K562 (cell line): ENCODE results near the gene KCP. TPM values are rescaled to one million over a fixed set of nuclear protein-coding genes. Genes with fewer than 3 reads are reported as not detected.

ENCODE experiments used
- ATAC-seq: fragments of 200-7000 bp; cut with Tn5 transposase; 3 replicates; pipeline ENCODE4 v1.9.1; 2020; ENCODE audit warnings: moderate library complexity
- BruUV-seq: library from RNA; stranded (reverse); fragments of 400-500 nt; replicated peaks from 2 replicates; lab custom pipeline; 2021; lab: Mats Ljungman, UMichigan
- CTCF ChIA-PET: fragments of 300-600 bp; formaldehyde crosslinking; extraction: SDS; loops from one replicate; lab custom pipeline; 2021; ENCODE audit warnings: low intra/inter-chr PET ratio; lab: Yijun Ruan, JAX
- POLR2A ChIA-PET: fragments of 300-600, 350-650 bp; sonication (Branson Sonifier 250); formaldehyde crosslinking; extraction: SDS; loops from one replicate; lab custom pipeline; 2021; ENCODE audit warnings: antibody characterized with exemption, inconsistent platforms; lab: Yijun Ruan, JAX
- DNase-seq, 4 experiments: peaks; one replicate each; pipeline versions ENCODE4 v3.0.0 to v3.0.0-alpha.2; 2011 to 2018; ENCODE audit warnings: low spot score in 3 of 4, mixed read lengths in 3 of 4; ENCODE audit errors: extremely low read depth in 1 of 4
- FAIRE-seq: peaks from 2 replicates; lab custom pipeline; 2011; peaks lifted over from hg19 to GRCh38; lab: Jason Lieb, UNC
- H2AFZ ChIP-seq: 2 replicates; pipeline ENCODE4 v1.6.0; 2011; ENCODE audit warnings: low read depth, low read length, control low read depth, inconsistent platforms
- H3K27ac ChIP-seq: fragments of 200-600 bp; 3 replicates; pipeline ENCODE4 v1.8.0; 2011; ENCODE audit warnings: low read depth, mild to moderate bottlenecking, control low read depth, inconsistent platforms, low read length, moderate library complexity, mixed read lengths; ENCODE audit errors: extremely low read depth
- H3K27me3 ChIP-seq, 2 experiments: fragments of 300-600 bp in 1 of 2; 2 replicates in 1 of 2; 3 replicates in 1 of 2; pipeline versions ENCODE4 v1.6.0 to v1.8.0; 2011; ENCODE audit warnings: inconsistent platforms in 2 of 2, low read length in 2 of 2, mild to moderate bottlenecking in 1 of 2, mixed read lengths in 1 of 2, moderate library complexity in 1 of 2; ENCODE audit not compliant: control insufficient read depth in 2 of 2, insufficient read depth in 2 of 2
- H3K36me3 ChIP-seq: fragments of 300-600 bp; 3 replicates; pipeline ENCODE4 v1.8.0; 2011; ENCODE audit warnings: mild to moderate bottlenecking, low read length, inconsistent platforms; ENCODE audit not compliant: control insufficient read depth, insufficient read depth
- H3K4me1 ChIP-seq, 2 experiments: fragments of 200-600 bp in 1 of 2; replicated peaks in 1 of 2; 2 replicates in 1 of 2; 3 replicates in 1 of 2; pipeline versions ENCODE4 v1.5.1 to v1.8.0; 2011; ENCODE audit warnings: inconsistent platforms in 2 of 2, low read length in 2 of 2, mild to moderate bottlenecking in 1 of 2, mixed read lengths in 1 of 2, moderate library complexity in 1 of 2; ENCODE audit not compliant: control insufficient read depth in 2 of 2, insufficient read depth in 2 of 2
- H3K4me2 ChIP-seq: 2 replicates; pipeline ENCODE4 v1.6.1; 2011; ENCODE audit warnings: low read length, control low read depth, inconsistent platforms, mixed read lengths; ENCODE audit not compliant: insufficient read depth
- H3K4me3 ChIP-seq: fragments of 200-600 bp; sonication (generic), shearing (Covaris generic); 2 replicates; pipeline ENCODE4 v1.5.1; 2016; ENCODE audit warnings: control low read depth, inconsistent platforms
- H3K79me2 ChIP-seq: fragments of 200-600 bp; 3 replicates; pipeline ENCODE4 v1.8.0; 2011; ENCODE audit warnings: low read length, inconsistent platforms; ENCODE audit not compliant: control insufficient read depth, insufficient read depth
- H3K9ac ChIP-seq, 2 experiments: 2 replicates each; pipeline versions ENCODE4 v1.6.0 to v1.6.1; 2011; ENCODE audit warnings: low read depth in 2 of 2, low read length in 2 of 2, control low read depth in 1 of 2, inconsistent platforms in 1 of 2, mild to moderate bottlenecking in 1 of 2, mixed read lengths in 1 of 2; ENCODE audit not compliant: insufficient read depth in 1 of 2
- H3K9me1 ChIP-seq: one replicate; pipeline ENCODE4 v1.6.0; 2011; ENCODE audit warnings: inconsistent platforms, mild to moderate bottlenecking, low read length, moderate library complexity; ENCODE audit not compliant: control insufficient read depth, insufficient read depth
- H3K9me3 ChIP-seq: replicated peaks from 2 replicates; pipeline ENCODE4 v1.5.1; 2011; ENCODE audit warnings: low read depth, low read length, inconsistent platforms; ENCODE audit not compliant: control insufficient read depth, insufficient read depth
- H4K20me1 ChIP-seq: replicated peaks from 2 replicates; pipeline ENCODE4 v1.6.1; 2011; ENCODE audit warnings: low read length, inconsistent platforms, mixed read lengths; ENCODE audit not compliant: control insufficient read depth, insufficient read depth
- ELF4 ChIP-seq: fragments of 450-650 bp; formaldehyde crosslinking; IDR thresholded peaks from 2 replicates; pipeline ENCODE4 v1.4.0; 2022; ENCODE audit warnings: missing genetic modification characterization
- HMGN3 ChIP-seq: IDR thresholded peaks from 2 replicates; pipeline ENCODE4 v1.6.1; 2011; ENCODE audit warnings: borderline replicate concordance, low read depth, mild to moderate bottlenecking, mixed read lengths, low read length; ENCODE audit not compliant: insufficient read length; ENCODE audit errors: extremely low read depth
- POLR2G ChIP-seq: fragments of 200-400 bp; formaldehyde crosslinking; IDR thresholded peaks from 2 replicates; pipeline ENCODE4 v1.6.1; 2017; ENCODE audit warnings: low read depth, mild to moderate bottlenecking, antibody characterized with exemption, low read length, moderate library complexity
- RBFOX2 ChIP-seq: fragments of 200-400 bp; formaldehyde crosslinking; IDR thresholded peaks from 2 replicates; pipeline ENCODE4 v1.6.1; 2017; ENCODE audit warnings: low read depth, mild to moderate bottlenecking, low read length, moderate library complexity
- STAG1 ChIP-seq: sonication (generic); formaldehyde crosslinking; IDR thresholded peaks from 2 replicates; pipeline ENCODE4 v1.5.0; 2020; ENCODE audit warnings: missing genetic modification reagents, borderline replicate concordance
- WGBS: fragments of 100-300 bp; shearing (Covaris generic); methylation state at CpG from one replicate; pipeline ENCODE4 v1.1.6; 2016; ENCODE audit warnings: low coverage, mixed read lengths; ENCODE audit not compliant: insufficient coverage; ENCODE audit errors: missing lambda C conversion rate; 5-methylcytosine and 5-hydroxymethylcytosine counted together
- in situ Hi-C: fragments of 300-500 bp; cut with MboI; formaldehyde crosslinking; loops from 4 replicates; pipeline ENCODE4 v1.15.0; 2018; ENCODE audit warnings: inconsistent platforms, mixed read lengths
- intact Hi-C: fragments of 100-400 bp; cut with micrococcal nuclease; formaldehyde crosslinking; loops from 2 replicates; pipeline ENCODE4 v1.14.2; 2022
- polyA plus RNA-seq, 8 experiments: library from polyadenylated mRNA; depleted of rRNA in 4 of 8; stranded (reverse) in 5 of 8; unstranded in 3 of 8; fragments of >200 nt; fragmentation: Nextera tagmentation in 2 of 8; fragmentation: Illumina TruSeq in 1 of 8; extraction: Ambion mirVana in 2 of 8; extraction: Trizol in 1 of 8; gene quantifications; 2 replicates each; pipeline versions ENCODE4 v1.2.1 to v1.2.3, GENCODE V29; 2011 to 2014; ENCODE audit warnings: inconsistent platforms in 1 of 8, missing spikeins in 1 of 8
- total RNA-seq, 7 experiments: library from RNA; depleted of rRNA in 6 of 7; stranded (reverse); fragments of >200 nt in 6 of 7; fragmentation: Illumina TruSeq in 2 of 7; extraction: Trizol in 2 of 7; gene quantifications; 2 replicates each; pipeline versions ENCODE4 v1.2.1 to v1.2.3, GENCODE V29; 2011 to 2021; ENCODE audit warnings: low replicate concordance in 1 of 7

The KCP gene
- total and polyA plus RNA-seq, 9 of the 15 experiments (the other 6 are each of a cell fraction or from before 2014, with no cell fraction given) = 0.06 to 0.17 (median 0.12) TPM; not detected in 3

DNA sequence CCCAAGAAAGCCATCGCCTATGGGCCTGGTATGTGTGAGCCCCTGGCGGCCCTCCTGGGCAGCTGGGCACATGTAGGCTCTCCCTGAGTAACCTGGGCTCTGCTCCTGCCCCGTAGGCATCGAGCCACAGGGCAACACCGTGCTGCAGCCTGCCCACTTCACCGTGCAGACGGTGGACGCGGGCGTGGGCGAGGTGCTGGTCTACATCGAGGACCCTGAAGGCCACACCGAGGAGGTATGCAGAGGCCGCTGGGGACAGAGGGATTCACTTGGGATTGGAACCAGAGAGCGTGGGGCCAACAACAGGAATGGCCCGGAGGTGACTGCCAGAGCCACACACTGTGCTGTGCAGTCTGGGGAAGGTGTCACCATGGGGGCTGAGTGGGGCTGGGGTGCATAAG, 73.0 kb downstream of the KCP start:
- H3K9ac ChIP-seq = no peak overlapping the region
- peaks cover 12% of the 10 kb centered on the region; the same call in 1 of the 2 replicates for H4K20me1 ChIP-seq
- H3K79me2 ChIP-seq = peaks cover 23% of the 10 kb centered on the region
- DNase-seq = no peak
- BruUV-seq = no TSS peak
- no peak overlapping the region for H3K4me3 ChIP-seq
- WGBS = 98% methylated on average over 16 of the region's 16 CpGs
- peaks cover 16 to 66% of the 10 kb centered on the region in 2 experiments for H3K4me1 ChIP-seq
- no peak for FAIRE-seq
- TF ChIP-seq RBFOX2 (peak; percentile 62; the same call in 1 of the 2 replicates), POLR2G (0 out of 2 replicates have a peak, but pooled peaks have one; percentile 45), ELF4 (CRISPR knock-in tag) (no peak), HMGN3 (peak; percentile 36), STAG1 (CRISPR knock-in tag) (0 out of 2 replicates have a peak, but pooled peaks have one; percentile 9)
- ChIA-PET CTCF (no interaction called here), POLR2A (interaction anchor here (1.0 to 1.8 kb wide), 4 partner anchors 8 to 112 kb away, joined by 3 to 6 read pairs (median 4); no protein-coding TSS in a partner anchor)
- intact Hi-C loops (no loop called here), in situ Hi-C loops (no loop called here)
- H3K9me1 ChIP-seq = no peaks in the 10 kb centered on the region
- no peaks in the 10 kb centered on the region for H3K27me3 ChIP-seq
- H3K27ac ChIP-seq = no peak overlapping the region
- H3K4me2 ChIP-seq = no peak overlapping the region
- no peak for ATAC-seq
- H3K9me3 ChIP-seq = no peaks in the 10 kb centered on the region
- H3K36me3 ChIP-seq = peaks cover 97% of the 10 kb centered on the region; the same call in 2 of the 3 replicates
- no peak overlapping the region for H2AFZ ChIP-seq
